Calu3 (cell line): ENCODE measurements around the gene HS3ST3A1. TPM values are rescaled to one million over a fixed set of nuclear protein-coding genes. Genes with fewer than 3 reads are reported as not detected.

Source experiments
- BruUV-seq: library from RNA; stranded (reverse); fragments of 400-500 nt; replicated peaks from 2 replicates; lab custom pipeline; 2021; lab: Mats Ljungman, UMichigan
- CTCF ChIA-PET: fragments of 300-600 bp; sonication (Branson Sonifier 250); formaldehyde crosslinking; loops from one replicate; lab custom pipeline; 2022; ENCODE audit warnings: antibody characterized with exemption; lab: Charles Lee
- DNase-seq: peaks from one replicate; pipeline ENCODE4 v3.0.0; 2022
- H3K27ac Mint-ChIP-seq: one replicate; pipeline ENCODE4 v1.8.0; 2022; ENCODE audit warnings: mixed read lengths; ENCODE audit not compliant: unreplicated experiment
- H3K27me3 Mint-ChIP-seq: one replicate; pipeline ENCODE4 v1.8.0; 2022; ENCODE audit warnings: mixed read lengths; ENCODE audit not compliant: unreplicated experiment
- H3K36me3 Mint-ChIP-seq: one replicate; pipeline ENCODE4 v1.8.0; 2022; ENCODE audit warnings: mild to moderate bottlenecking, moderate library complexity, mixed read lengths; ENCODE audit not compliant: insufficient read depth, unreplicated experiment
- H3K4me1 Mint-ChIP-seq: one replicate; pipeline ENCODE4 v1.8.0; 2022; ENCODE audit warnings: mild to moderate bottlenecking, low read depth, mixed read lengths; ENCODE audit not compliant: unreplicated experiment
- H3K4me3 Mint-ChIP-seq: one replicate; pipeline ENCODE4 v1.8.0; 2022; ENCODE audit warnings: mild to moderate bottlenecking, low read depth, moderate library complexity, mixed read lengths; ENCODE audit not compliant: unreplicated experiment
- H3K9me3 Mint-ChIP-seq: one replicate; pipeline ENCODE4 v1.8.0; 2022; ENCODE audit warnings: low read depth, mixed read lengths; ENCODE audit not compliant: unreplicated experiment
- CTCF ChIP-seq: fragments of 200-600 bp; IDR thresholded peaks from one replicate; pipeline ENCODE4 v1.8.0; 2022; ENCODE audit warnings: antibody characterized with exemption; ENCODE audit not compliant: unreplicated experiment
- intact Hi-C: fragments of 100-400 bp; cut with micrococcal nuclease; formaldehyde crosslinking; loops from one replicate; pipeline ENCODE4 v1.10.0; 2022; ENCODE audit not compliant: unreplicated experiment
- microRNA-seq: library from miRNA; unstranded; fragments of <30 nt; microRNA quantifications from one replicate; pipeline ENCODE4 v1.2.0, GENCODE V29; 2022
- total RNA-seq: library from RNA; stranded (reverse); gene quantifications from 2 replicates; pipeline ENCODE4 v1.2.3, GENCODE V29; 2022

Gene HS3ST3A1
- total RNA-seq, 1 experiment from 2014 or later: not detected

GRCh38 chr17:13462146-13462545 is 139.6 kb downstream of the HS3ST3A1 start:
- intact Hi-C loops: no loop called here
- TF ChIP-seq CTCF: no peak
- Mint-ChIP-seq H3K9me3 (peaks cover 24% of the 10 kb centered on the region), H3K27me3 (no peaks in the 10 kb centered on the region), H3K36me3 (no peaks in the 10 kb centered on the region), H3K27ac (no peak overlapping the region), H3K4me1 (no peaks in the 10 kb centered on the region), H3K4me3 (no peak overlapping the region)
- CTCF ChIA-PET: no interaction called here
- no peak for DNase-seq
- BruUV-seq: no TSS peak

- no TSS peak for BruUV-seq
- Mint-ChIP-seq H3K9me3 (peaks cover 17% of the 10 kb centered on the region), H3K4me3 (no peak overlapping the region), H3K4me1 (no peaks in the 10 kb centered on the region), H3K36me3 (no peaks in the 10 kb centered on the region), H3K27me3 (no peaks in the 10 kb centered on the region), H3K27ac (no peak overlapping the region)
- intact Hi-C loops: no loop called here
- no peak for DNase-seq
- CTCF ChIA-PET: no interaction called here
- TF ChIP-seq CTCF: no peak
These were observed 141.3 kb downstream of the HS3ST3A1 start for GRCh38 chr17:13460261-13461000.

DNA sequence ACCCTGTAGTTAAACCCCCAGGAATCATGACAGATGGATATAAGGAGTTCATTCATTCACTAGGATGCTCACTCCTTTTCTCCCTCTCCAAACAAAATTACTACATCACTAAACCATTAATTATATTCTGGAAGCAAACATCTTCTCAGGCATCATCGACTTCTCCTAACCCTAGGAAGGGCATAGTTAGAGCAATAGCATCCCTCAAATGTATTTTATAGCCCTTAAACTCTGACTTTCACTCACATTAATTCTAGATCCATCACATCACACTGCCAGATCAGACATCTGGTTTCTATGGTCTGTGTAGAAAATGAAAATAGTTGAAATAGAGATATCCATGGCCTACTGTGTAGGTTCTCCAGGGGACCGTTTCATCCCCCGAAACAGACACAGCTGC is 143.9 kb downstream of the HS3ST3A1 start:
- H3K36me3 Mint-ChIP-seq: no peaks in the 10 kb centered on the region
- H3K4me3 Mint-ChIP-seq: no peak overlapping the region
- BruUV-seq: no TSS peak
- H3K9me3 Mint-ChIP-seq: peaks cover 17% of the 10 kb centered on the region
- CTCF ChIA-PET: no interaction called here
- intact Hi-C loops: no loop called here
- no peaks in the 10 kb centered on the region for H3K4me1 Mint-ChIP-seq
- H3K27ac Mint-ChIP-seq: no peak overlapping the region
- no peaks in the 10 kb centered on the region for H3K27me3 Mint-ChIP-seq
- no peak for TF ChIP-seq CTCF
- no peak for DNase-seq

Small RNA genes within 50 kb of the gene (microRNA-seq; reads per million reads assigned to microRNA genes)
- not detected for gene MIR548H3
